DND-41 (cell line): ENCODE results near the gene PAK1.

Experiments used
- CTCF ChIP-seq: IDR thresholded peaks from 2 replicates; pipeline ENCODE4 v1.5.1; 2012; ENCODE audit warnings: borderline replicate concordance, low read length, moderate library complexity, mild to moderate bottlenecking; ENCODE audit not compliant: poor library complexity, severe bottlenecking; ENCODE audit errors: extremely low read depth
- EZH2 ChIP-seq: IDR thresholded peaks from 3 replicates; pipeline ENCODE4 v1.6.1; 2012; ENCODE audit warnings: borderline replicate concordance, low read depth, mild to moderate bottlenecking, moderate library complexity, low read length, inconsistent platforms; ENCODE audit not compliant: severe bottlenecking

- no peak for TF ChIP-seq CTCF
- no peak for TF ChIP-seq EZH2
Observed at GRCh38 chr11:77449784-77450183, 24.1 kb downstream of the PAK1 start.
